ENCODE measurements around the gene DSCAML1. TPM values are rescaled to one million over a fixed set of nuclear protein-coding genes. Genes with fewer than 3 reads are reported as not detected.

Gene DSCAML1
- total and polyA plus RNA-seq, 7 experiments from 2014 or later: 0.17 to 1.3 (median 0.60) TPM; not detected in 2

- no peak overlapping the region for H3K4me3 Mint-ChIP-seq
- ChIA-PET POLR2A (no interaction called here), CTCF (interaction anchor here (1.0 kb wide), 1 partner anchor 11 kb away, joined by 3 read pairs; no protein-coding TSS in a partner anchor)
- DNase-seq: no peak
- peaks cover 4 to 19% (median 14%) of the 10 kb centered on the region in 5 donors for H3K27me3 Mint-ChIP-seq
- H3K36me3 Mint-ChIP-seq: no peaks in the 10 kb centered on the region
- no peaks in the 10 kb centered on the region for H3K4me1 ChIP-seq (ENCODE audit: control insufficient read depth in 2 of 2, insufficient read depth in 2 of 2, low read length in 2 of 2)
- no peak overlapping the region for H3K27ac ChIP-seq (ENCODE audit: low read depth, low read length)
- no peak overlapping the region for H3K4me3 ChIP-seq (ENCODE audit: low read length)
- no peak for ATAC-seq
- no peaks in the 10 kb centered on the region for H3K27me3 ChIP-seq (ENCODE audit: control insufficient read depth in 2 of 2, insufficient read depth in 2 of 2, low read length in 2 of 2)
- H3K27ac Mint-ChIP-seq: no peak overlapping the region
- H3K9me3 ChIP-seq (ENCODE audit: control insufficient read depth in 2 of 3, low read length in 3 of 3): no peaks in the 10 kb centered on the region
- no peaks in the 10 kb centered on the region for H3K4me1 Mint-ChIP-seq
- H3K9me3 Mint-ChIP-seq: peaks cover 0 to 4% (median 0%) of the 10 kb centered on the region in 11 donors
- intact Hi-C loops (cut with micrococcal nuclease): no loop called here
- no peaks in the 10 kb centered on the region for H3K36me3 ChIP-seq (ENCODE audit: control insufficient read depth in 2 of 3, insufficient read depth in 3 of 3, low read length in 3 of 3)
These were observed 359.8 kb downstream of the DSCAML1 start for GRCh38 chr11:117437041-117437790.

- Histone ChIP-seq H3K4me1 (ENCODE audit: control insufficient read depth in 2 of 2, insufficient read depth in 2 of 2, low read length in 2 of 2) (no peaks in the 10 kb centered on the region), H3K4me3 (ENCODE audit: low read length) (no peak overlapping the region), H3K27me3 (ENCODE audit: control insufficient read depth in 2 of 2, insufficient read depth in 2 of 2, low read length in 2 of 2) (no peaks in the 10 kb centered on the region), H3K27ac (ENCODE audit: low read depth, low read length) (no peak overlapping the region), H3K36me3 (ENCODE audit: control insufficient read depth in 2 of 3, insufficient read depth in 3 of 3, low read length in 3 of 3) (no peaks in the 10 kb centered on the region), H3K9me3 (ENCODE audit: control insufficient read depth in 2 of 3, low read length in 3 of 3) (no peaks in the 10 kb centered on the region)
- intact Hi-C loops (cut with micrococcal nuclease): no loop called here
- no peak overlapping the region for H3K4me3 Mint-ChIP-seq
- ChIA-PET POLR2A (no interaction called here), CTCF (interaction anchor here (1.1 kb wide), 1 partner anchor 9 kb away, joined by 4 read pairs; no protein-coding TSS in a partner anchor)
- ATAC-seq (no peak), DNase-seq (no peak)
- no peak overlapping the region for H3K27ac Mint-ChIP-seq
- no peaks in the 10 kb centered on the region for H3K9me3 Mint-ChIP-seq
- peaks cover 0 to 1% (median 0%) of the 10 kb centered on the region in 7 donors for H3K4me1 Mint-ChIP-seq
- peaks cover 4 to 12% (median 9%) of the 10 kb centered on the region in 5 donors for H3K27me3 Mint-ChIP-seq
- no peaks in the 10 kb centered on the region for H3K36me3 Mint-ChIP-seq
These were observed 361.7 kb downstream of the DSCAML1 start for GRCh38 chr11:117435326-117435725.

- Mint-ChIP-seq H3K4me1 (peaks cover 0 to 1% (median 0%) of the 10 kb centered on the region in 7 donors), H3K27ac (no peak overlapping the region), H3K4me3 (no peak overlapping the region), H3K36me3 (no peaks in the 10 kb centered on the region), H3K9me3 (no peaks in the 10 kb centered on the region), H3K27me3 (peaks cover 4 to 9% (median 8%) of the 10 kb centered on the region in 5 donors)
- Histone ChIP-seq H3K9me3 (ENCODE audit: control insufficient read depth in 2 of 3, low read length in 3 of 3) (no peaks in the 10 kb centered on the region), H3K27ac (ENCODE audit: low read depth, low read length) (no peak overlapping the region), H3K36me3 (ENCODE audit: control insufficient read depth in 2 of 3, insufficient read depth in 3 of 3, low read length in 3 of 3) (no peaks in the 10 kb centered on the region), H3K27me3 (ENCODE audit: control insufficient read depth in 2 of 2, insufficient read depth in 2 of 2, low read length in 2 of 2) (no peaks in the 10 kb centered on the region), H3K4me1 (ENCODE audit: control insufficient read depth in 2 of 2, insufficient read depth in 2 of 2, low read length in 2 of 2) (no peaks in the 10 kb centered on the region), H3K4me3 (ENCODE audit: low read length) (no peak overlapping the region)
- ChIA-PET CTCF (no interaction called here), POLR2A (no interaction called here)
- no peak for ATAC-seq
- intact Hi-C loops (cut with micrococcal nuclease): no loop called here
- no peak for DNase-seq
These were observed 362.5 kb downstream of the DSCAML1 start for GRCh38 chr11:117434481-117434880.

- peaks cover 0 to 1% (median 0%) of the 10 kb centered on the region in 7 donors for H3K4me1 Mint-ChIP-seq
- H3K4me3 ChIP-seq (ENCODE audit: low read length): no peak overlapping the region
- no peaks in the 10 kb centered on the region for H3K27me3 ChIP-seq (ENCODE audit: control insufficient read depth in 2 of 2, insufficient read depth in 2 of 2, low read length in 2 of 2)
- DNase-seq: no peak
- no peaks in the 10 kb centered on the region for H3K36me3 Mint-ChIP-seq
- H3K9me3 ChIP-seq (ENCODE audit: control insufficient read depth in 2 of 3, low read length in 3 of 3): no peaks in the 10 kb centered on the region
- ATAC-seq: no peak
- H3K27me3 Mint-ChIP-seq: peaks cover 4 to 9% (median 8%) of the 10 kb centered on the region in 5 donors
- POLR2A ChIA-PET: no interaction called here
- H3K36me3 ChIP-seq (ENCODE audit: control insufficient read depth in 2 of 3, insufficient read depth in 3 of 3, low read length in 3 of 3): no peaks in the 10 kb centered on the region
- H3K27ac Mint-ChIP-seq: no peak overlapping the region
- no peak overlapping the region for H3K27ac ChIP-seq (ENCODE audit: low read depth, low read length)
- no peak overlapping the region for H3K4me3 Mint-ChIP-seq
- no peaks in the 10 kb centered on the region for H3K4me1 ChIP-seq (ENCODE audit: control insufficient read depth in 2 of 2, insufficient read depth in 2 of 2, low read length in 2 of 2)
- intact Hi-C loops (cut with micrococcal nuclease): no loop called here
- no peaks in the 10 kb centered on the region for H3K9me3 Mint-ChIP-seq
- CTCF ChIA-PET: interaction anchor here (0.6 kb wide), 1 partner anchor 184 kb away, joined by 3 read pairs; no protein-coding TSS in a partner anchor
These were observed 363.3 kb downstream of the DSCAML1 start for GRCh38 chr11:117433717-117434116.

- intact Hi-C loops (cut with micrococcal nuclease): no loop called here
- ChIA-PET POLR2A (no interaction called here), CTCF (no interaction called here)
- Histone ChIP-seq H3K36me3 (ENCODE audit: control insufficient read depth in 2 of 3, insufficient read depth in 3 of 3, low read length in 3 of 3) (no peaks in the 10 kb centered on the region), H3K9me3 (ENCODE audit: control insufficient read depth in 2 of 3, low read length in 3 of 3) (no peaks in the 10 kb centered on the region), H3K4me3 (ENCODE audit: low read length) (no peak overlapping the region), H3K27ac (ENCODE audit: low read depth, low read length) (no peak overlapping the region), H3K27me3 (ENCODE audit: control insufficient read depth in 2 of 2, insufficient read depth in 2 of 2, low read length in 2 of 2) (no peaks in the 10 kb centered on the region), H3K4me1 (ENCODE audit: control insufficient read depth in 2 of 2, insufficient read depth in 2 of 2, low read length in 2 of 2) (no peaks in the 10 kb centered on the region)
- peaks cover 0 to 12% (median 7%) of the 10 kb centered on the region in 5 donors for H3K27me3 Mint-ChIP-seq
- no peak overlapping the region for H3K27ac Mint-ChIP-seq
- H3K4me1 Mint-ChIP-seq: peaks cover 0 to 9% (median 7%) of the 10 kb centered on the region in 7 donors
- no peaks in the 10 kb centered on the region for H3K36me3 Mint-ChIP-seq
- ATAC-seq (no peak), DNase-seq (no peak)
- H3K9me3 Mint-ChIP-seq: no peaks in the 10 kb centered on the region
- no peak overlapping the region for H3K4me3 Mint-ChIP-seq
These were observed 365.6 kb downstream of the DSCAML1 start for GRCh38 chr11:117431436-117431835.

- DNase-seq: no peak
- CTCF ChIA-PET: no interaction called here
These were observed 366.6 kb downstream of the DSCAML1 start for GRCh38 chr11:117430293-117430955.

More at GRCh38 chr11:117430293-117430955, 366.6 kb downstream of the DSCAML1 start:
- Mint-ChIP-seq H3K9me3 (no peaks in the 10 kb centered on the region), H3K36me3 (no peaks in the 10 kb centered on the region), H3K4me3 (no peak overlapping the region), H3K27ac (no peak overlapping the region), H3K4me1 (peaks cover 0 to 13% (median 10%) of the 10 kb centered on the region in 7 donors), H3K27me3 (peaks cover 0 to 10% (median 0%) of the 10 kb centered on the region in 5 donors)
- Histone ChIP-seq H3K27ac (ENCODE audit: low read depth, low read length) (no peak overlapping the region), H3K4me1 (ENCODE audit: control insufficient read depth in 2 of 2, insufficient read depth in 2 of 2, low read length in 2 of 2) (no peaks in the 10 kb centered on the region), H3K27me3 (ENCODE audit: control insufficient read depth in 2 of 2, insufficient read depth in 2 of 2, low read length in 2 of 2) (no peaks in the 10 kb centered on the region), H3K9me3 (ENCODE audit: control insufficient read depth in 2 of 3, low read length in 3 of 3) (no peaks in the 10 kb centered on the region), H3K4me3 (ENCODE audit: low read length) (no peak overlapping the region), H3K36me3 (ENCODE audit: control insufficient read depth in 2 of 3, insufficient read depth in 3 of 3, low read length in 3 of 3) (no peaks in the 10 kb centered on the region)
- no peak for ATAC-seq
- intact Hi-C loops (cut with micrococcal nuclease): no loop called here
- POLR2A ChIA-PET: no interaction called here
